Astrocyte of the spinal cord (primary cell): ENCODE data around the gene ALS2.
"Not testable (repeated sequence)": the region's sequence is repeated elsewhere in the genome, so short reads cannot be mapped to it uniquely, and the experiment has no call there.

ENCODE experiments used
- DNase-seq: peaks from one replicate; pipeline ENCODE4 v3.0.0; 2011; ENCODE audit warnings: low read depth, low spot score
- H3K4me3 ChIP-seq: 2 replicates; pipeline ENCODE4 v1.5.1; 2011; ENCODE audit warnings: low read depth, mild to moderate bottlenecking, low read length, moderate library complexity
- in situ Hi-C: cut with HindIII; loops from 2 replicates; pipeline ENCODE4 v1.10.0; 2017; ENCODE audit warnings: low sequenced_read_pairs
- TF ChIP-seq, protein P1 (sequence below): IDR thresholded peaks from 2 replicates; pipeline ENCODE4 v1.5.1; 2012; ENCODE audit warnings: low read depth, mild to moderate bottlenecking, low read length, inconsistent platforms

ALS2 gene

DNA sequence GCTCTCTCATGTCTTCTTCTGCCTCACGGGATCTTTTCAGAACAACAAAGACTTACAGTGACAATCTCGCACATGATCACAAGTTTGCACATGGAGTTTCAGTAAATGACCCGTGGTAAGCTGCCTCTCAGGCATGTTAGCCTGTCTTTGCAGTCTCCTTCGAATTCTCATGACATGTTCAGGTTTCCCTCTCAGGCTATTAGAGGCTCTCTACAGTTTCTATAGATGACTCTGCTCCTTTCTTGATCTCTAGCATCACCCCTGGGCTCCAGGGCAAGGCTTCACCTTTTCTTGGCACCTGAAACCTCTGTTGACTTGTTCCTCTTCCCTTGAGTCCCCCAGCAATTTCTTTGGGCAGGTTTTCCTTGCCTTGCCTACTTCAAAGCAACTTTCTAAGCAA lies 105.3 kb downstream of the ALS2 start:
- DNase-seq: no peak
- TF ChIP-seq, protein P1, sequence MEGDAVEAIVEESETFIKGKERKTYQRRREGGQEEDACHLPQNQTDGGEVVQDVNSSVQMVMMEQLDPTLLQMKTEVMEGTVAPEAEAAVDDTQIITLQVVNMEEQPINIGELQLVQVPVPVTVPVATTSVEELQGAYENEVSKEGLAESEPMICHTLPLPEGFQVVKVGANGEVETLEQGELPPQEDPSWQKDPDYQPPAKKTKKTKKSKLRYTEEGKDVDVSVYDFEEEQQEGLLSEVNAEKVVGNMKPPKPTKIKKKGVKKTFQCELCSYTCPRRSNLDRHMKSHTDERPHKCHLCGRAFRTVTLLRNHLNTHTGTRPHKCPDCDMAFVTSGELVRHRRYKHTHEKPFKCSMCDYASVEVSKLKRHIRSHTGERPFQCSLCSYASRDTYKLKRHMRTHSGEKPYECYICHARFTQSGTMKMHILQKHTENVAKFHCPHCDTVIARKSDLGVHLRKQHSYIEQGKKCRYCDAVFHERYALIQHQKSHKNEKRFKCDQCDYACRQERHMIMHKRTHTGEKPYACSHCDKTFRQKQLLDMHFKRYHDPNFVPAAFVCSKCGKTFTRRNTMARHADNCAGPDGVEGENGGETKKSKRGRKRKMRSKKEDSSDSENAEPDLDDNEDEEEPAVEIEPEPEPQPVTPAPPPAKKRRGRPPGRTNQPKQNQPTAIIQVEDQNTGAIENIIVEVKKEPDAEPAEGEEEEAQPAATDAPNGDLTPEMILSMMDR: no peak
- in situ Hi-C loops: no loop called here
- H3K4me3 ChIP-seq: no peak overlapping the region

DNA sequence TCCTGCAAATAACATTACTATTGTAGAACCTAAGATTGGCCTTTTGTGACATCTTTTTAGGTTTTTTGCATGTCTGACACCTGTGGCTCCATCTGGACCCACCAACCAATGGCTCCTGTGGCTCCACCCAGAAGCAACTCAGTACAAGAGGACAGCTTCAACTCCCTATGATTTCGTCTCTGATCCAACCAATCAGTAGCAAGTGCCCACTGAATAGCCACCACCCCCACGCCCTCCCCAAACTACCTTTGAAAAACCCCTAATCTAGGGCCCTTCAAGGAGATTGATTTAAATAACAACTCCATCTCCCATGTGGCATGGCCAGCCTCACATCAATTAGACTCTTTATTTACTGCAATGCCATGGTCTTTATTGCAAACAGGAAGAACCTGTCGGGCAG lies 105.9 kb downstream of the ALS2 start:
- TF ChIP-seq, protein P1: no peak
- no peak overlapping the region for H3K4me3 ChIP-seq
- DNase-seq: no peak
- in situ Hi-C loops: no loop called here

GRCh38 chr2:201674298-201674697 lies 106.4 kb downstream of the ALS2 start:
- TF ChIP-seq, protein P1: no peak
- no peak for DNase-seq
- H3K4me3 ChIP-seq: no peak overlapping the region
- in situ Hi-C loops: no loop called here

DNA sequence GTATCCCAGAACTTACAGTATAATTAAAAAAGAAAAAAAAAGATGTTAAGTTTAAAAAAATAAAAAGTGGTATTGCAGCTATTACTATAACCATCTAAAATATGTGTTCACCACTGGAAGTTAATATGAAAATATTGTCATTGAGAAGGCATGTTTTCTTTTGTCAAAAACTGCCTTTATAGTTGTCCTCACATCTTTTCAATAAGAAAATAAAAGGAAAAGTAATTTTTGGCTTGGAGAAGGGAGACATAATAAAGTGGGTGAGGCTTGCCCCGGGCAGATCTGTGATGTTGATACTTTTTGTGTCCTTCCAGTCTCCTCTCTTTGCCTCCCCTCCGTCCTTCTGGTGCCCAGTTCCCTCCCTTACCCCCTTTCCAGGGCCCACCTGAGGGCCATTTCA lies 107.2 kb downstream of the ALS2 start:
- DNase-seq: no peak
- TF ChIP-seq, protein P1: no peak
- no peak overlapping the region for H3K4me3 ChIP-seq
- in situ Hi-C loops: no loop called here

- H3K4me3 ChIP-seq, DNase-seq, in situ Hi-C loops: not testable (repeated sequence)
Observed at GRCh38 chr2:201671205-201671604, 109.5 kb downstream of the ALS2 start.

DNA sequence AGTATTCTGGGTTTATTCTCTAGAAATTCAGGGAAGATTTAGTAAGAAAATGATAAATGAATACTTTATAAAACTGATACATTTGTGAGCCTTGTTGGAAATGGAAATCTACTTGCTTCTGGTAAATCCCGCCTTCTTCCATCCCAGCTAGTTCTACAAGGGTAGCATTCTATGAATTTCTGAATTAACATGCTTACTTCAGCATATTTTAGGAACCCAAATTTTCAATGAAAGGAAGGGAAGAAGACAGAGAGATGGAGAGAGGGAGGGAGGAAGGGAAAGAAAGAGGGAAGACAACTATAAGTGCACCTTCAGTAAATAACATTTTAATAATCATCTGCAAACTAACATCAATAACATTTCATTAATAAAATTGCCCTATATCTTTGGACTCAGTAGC lies 110.9 kb downstream of the ALS2 start:
- no peak for DNase-seq
- TF ChIP-seq, protein P1: no peak
- H3K4me3 ChIP-seq: no peak overlapping the region
- in situ Hi-C loops: no loop called here

DNA sequence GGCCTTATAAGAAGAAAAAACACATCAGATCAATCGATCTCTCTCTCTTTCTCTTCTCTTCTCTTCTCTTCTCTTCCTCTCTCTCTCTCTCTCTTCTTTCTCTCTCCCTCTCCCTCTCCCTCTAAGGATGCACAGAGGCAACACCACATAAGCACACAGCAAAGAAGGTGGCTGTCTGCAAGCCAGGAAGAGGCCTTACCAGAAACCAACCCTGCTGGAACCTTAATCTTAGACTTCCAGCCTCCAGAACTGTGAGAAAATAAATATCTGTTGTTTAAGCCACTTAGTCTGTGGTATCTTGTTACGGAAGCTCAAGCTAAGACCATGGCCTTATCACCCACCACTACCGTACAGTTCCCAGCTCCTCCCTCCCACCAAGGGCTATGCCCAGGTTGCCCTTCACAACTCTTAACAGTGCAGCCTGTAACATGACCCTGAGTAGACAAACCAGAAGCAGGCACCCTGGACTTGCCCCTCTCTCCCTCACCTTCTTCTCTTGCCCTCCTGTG lies 112.3 kb downstream of the ALS2 start:
- H3K4me3 ChIP-seq: no peak overlapping the region
- in situ Hi-C loops: no loop called here
- DNase-seq: no peak
- TF ChIP-seq, protein P1: no peak
